ENCODE results near the gene CRHR2. TPM values are rescaled to one million over a fixed set of nuclear protein-coding genes. Genes with fewer than 3 reads are reported as not detected.
"Not testable (repeated sequence)": the region's sequence is repeated elsewhere in the genome, so short reads cannot be mapped to it uniquely, and the experiment has no call there.

The CRHR2 gene
- polyA plus RNA-seq, 2 donors, result 0.04 to 0.06 TPM

DNA sequence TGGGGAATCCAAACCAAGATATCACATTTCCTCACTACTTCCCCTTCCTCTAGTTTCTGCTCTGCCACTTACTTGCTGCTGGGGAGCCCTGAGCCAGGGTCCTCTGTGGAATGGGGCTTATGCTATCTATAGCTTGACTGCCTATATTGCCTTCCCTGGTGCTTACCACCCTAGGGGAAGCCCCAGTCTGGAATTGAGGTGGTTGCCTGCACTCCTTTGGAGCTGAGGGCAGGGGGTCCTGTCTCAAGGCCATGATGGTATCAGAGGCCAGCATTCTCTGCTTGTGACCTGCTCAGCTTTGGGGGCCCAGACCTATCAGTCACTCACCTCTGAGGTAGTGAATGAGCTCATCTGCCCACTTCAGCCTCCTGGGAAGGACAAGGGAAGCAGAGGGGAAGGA is 40.4 kb upstream of the CRHR2 start:
- Histone ChIP-seq H3K9me3 (ENCODE audit: control insufficient read depth in 2 of 2, insufficient read depth in 1 of 2, low read depth in 1 of 2, low read length in 1 of 2) (peaks cover 5 to 11% of the 10 kb centered on the region in 2 donors), H3K4me1 (ENCODE audit: control insufficient read depth in 2 of 2, insufficient read depth in 2 of 2, low read length in 1 of 2) (peaks cover 0 to 2% of the 10 kb centered on the region in 2 donors), H3K4me3 (ENCODE audit: low read depth in 1 of 2, low read length in 2 of 2) (no peak overlapping the region), H3K27me3 (ENCODE audit: control insufficient read depth in 1 of 2, insufficient read depth in 2 of 2, low read length in 2 of 2) (no peaks in the 10 kb centered on the region), H3K27ac (ENCODE audit: low read depth in 2 of 2, low read length in 1 of 2) (no peak overlapping the region), H3K36me3 (ENCODE audit: control insufficient read depth in 2 of 2, insufficient read depth in 2 of 2, low read length in 1 of 2) (peaks cover 0 to 4% of the 10 kb centered on the region in 2 donors)

DNA sequence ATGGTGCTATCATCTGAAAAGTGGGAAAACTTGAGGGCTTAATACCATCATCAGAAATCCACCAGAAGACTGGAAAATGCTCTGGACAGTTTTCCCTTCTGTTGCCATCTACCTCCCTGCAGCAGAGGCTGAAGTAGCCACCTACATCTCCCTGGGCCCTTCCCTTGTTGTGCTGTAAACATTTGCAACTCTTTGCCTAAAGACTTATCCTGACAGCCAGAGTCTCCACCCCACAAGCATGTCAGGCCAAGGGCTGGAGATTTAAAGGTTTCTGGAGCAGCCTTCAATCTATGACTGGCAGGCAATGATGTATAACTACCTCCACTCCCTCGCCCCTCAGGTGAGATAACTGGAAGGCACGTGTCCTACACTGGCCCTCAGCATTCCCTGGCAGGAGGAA is 39.9 kb upstream of the CRHR2 start:
- peaks cover 0 to 4% of the 10 kb centered on the region in 2 donors for H3K36me3 ChIP-seq (ENCODE audit: control insufficient read depth in 2 of 2, insufficient read depth in 2 of 2, low read length in 1 of 2)
- no peaks in the 10 kb centered on the region for H3K27me3 ChIP-seq (ENCODE audit: control insufficient read depth in 1 of 2, insufficient read depth in 2 of 2, low read length in 2 of 2)
- H3K4me3 ChIP-seq (ENCODE audit: low read depth in 1 of 2, low read length in 2 of 2), result no peak overlapping the region
- no peak overlapping the region for H3K27ac ChIP-seq (ENCODE audit: low read depth in 2 of 2, low read length in 1 of 2)
- WGBS, 2 donors, result 77 to 79% methylated on average over 2 of the region's 2 CpGs
- H3K9me3 ChIP-seq (ENCODE audit: control insufficient read depth in 2 of 2, insufficient read depth in 1 of 2, low read depth in 1 of 2, low read length in 1 of 2), result peaks cover 5 to 14% of the 10 kb centered on the region in 2 donors
- peaks cover 0 to 2% of the 10 kb centered on the region in 2 donors for H3K4me1 ChIP-seq (ENCODE audit: control insufficient read depth in 2 of 2, insufficient read depth in 2 of 2, low read length in 1 of 2)

DNA sequence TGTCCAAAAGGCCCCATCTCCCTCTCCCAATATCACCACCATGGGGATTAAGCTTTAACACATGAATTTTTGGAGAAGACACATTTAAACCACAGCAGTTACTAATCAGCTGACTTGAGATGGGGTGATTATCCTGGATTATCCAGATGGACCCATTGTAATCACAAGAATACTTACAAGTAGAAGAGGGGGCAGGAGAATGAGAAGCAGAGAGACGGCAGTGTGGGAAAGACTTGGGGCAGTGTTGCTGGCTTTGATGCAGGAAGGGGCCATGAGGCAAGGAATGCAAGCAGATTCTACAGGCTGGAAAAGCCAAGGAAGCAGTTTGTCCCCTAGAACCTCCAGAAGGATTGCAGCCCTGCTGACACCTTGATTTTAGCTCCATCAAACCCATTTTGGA is 39.0 kb upstream of the CRHR2 start:
- H3K27ac ChIP-seq (ENCODE audit: low read depth in 2 of 2, low read length in 1 of 2), result no peak overlapping the region
- H3K4me3 ChIP-seq (ENCODE audit: low read depth in 1 of 2, low read length in 2 of 2), result no peak overlapping the region
- peaks cover 5 to 16% of the 10 kb centered on the region in 2 donors for H3K9me3 ChIP-seq (ENCODE audit: control insufficient read depth in 2 of 2, insufficient read depth in 1 of 2, low read depth in 1 of 2, low read length in 1 of 2)
- WGBS, 2 donors, result 90 to 96% methylated on average over 1 of the region's 1 CpG
- peaks cover 0 to 4% of the 10 kb centered on the region in 2 donors for H3K36me3 ChIP-seq (ENCODE audit: control insufficient read depth in 2 of 2, insufficient read depth in 2 of 2, low read length in 1 of 2)
- peaks cover 0 to 2% of the 10 kb centered on the region in 2 donors for H3K4me1 ChIP-seq (ENCODE audit: control insufficient read depth in 2 of 2, insufficient read depth in 2 of 2, low read length in 1 of 2)
- H3K27me3 ChIP-seq (ENCODE audit: control insufficient read depth in 1 of 2, insufficient read depth in 2 of 2, low read length in 2 of 2), result no peaks in the 10 kb centered on the region

DNA sequence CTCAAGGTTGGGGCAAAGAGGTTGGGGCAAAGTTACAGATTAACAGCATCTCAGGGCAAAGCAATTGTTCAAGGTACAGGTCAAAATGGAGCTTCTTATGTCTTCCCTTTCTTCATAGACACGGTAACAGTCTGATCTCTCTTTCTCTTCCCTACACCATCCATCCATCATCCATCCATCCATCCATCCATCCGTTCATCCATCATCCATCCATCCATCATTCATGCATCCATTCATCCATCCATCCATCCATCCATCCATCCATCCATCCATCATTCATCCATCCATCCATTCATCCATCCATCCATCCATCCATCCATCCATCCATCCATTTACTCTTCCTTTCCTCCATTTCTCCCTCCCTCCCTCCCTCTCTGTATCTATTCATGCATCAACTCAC is 37.2 kb upstream of the CRHR2 start:
- H3K36me3 ChIP-seq (ENCODE audit: control insufficient read depth in 2 of 2, insufficient read depth in 2 of 2, low read length in 1 of 2); H3K4me1 ChIP-seq (ENCODE audit: control insufficient read depth in 2 of 2, insufficient read depth in 2 of 2, low read length in 1 of 2); H3K4me3 ChIP-seq (ENCODE audit: low read depth in 1 of 2, low read length in 2 of 2); H3K27ac ChIP-seq (ENCODE audit: low read depth in 2 of 2, low read length in 1 of 2); H3K27me3 ChIP-seq (ENCODE audit: control insufficient read depth in 1 of 2, insufficient read depth in 2 of 2, low read length in 2 of 2): not testable (repeated sequence)
- 94 to 98% methylated on average over 2 of the region's 2 CpGs for WGBS, 2 donors
- H3K9me3 ChIP-seq (ENCODE audit: control insufficient read depth in 2 of 2, insufficient read depth in 1 of 2, low read depth in 1 of 2, low read length in 1 of 2), result peaks cover 5 to 16% of the 10 kb centered on the region in 2 donors

DNA sequence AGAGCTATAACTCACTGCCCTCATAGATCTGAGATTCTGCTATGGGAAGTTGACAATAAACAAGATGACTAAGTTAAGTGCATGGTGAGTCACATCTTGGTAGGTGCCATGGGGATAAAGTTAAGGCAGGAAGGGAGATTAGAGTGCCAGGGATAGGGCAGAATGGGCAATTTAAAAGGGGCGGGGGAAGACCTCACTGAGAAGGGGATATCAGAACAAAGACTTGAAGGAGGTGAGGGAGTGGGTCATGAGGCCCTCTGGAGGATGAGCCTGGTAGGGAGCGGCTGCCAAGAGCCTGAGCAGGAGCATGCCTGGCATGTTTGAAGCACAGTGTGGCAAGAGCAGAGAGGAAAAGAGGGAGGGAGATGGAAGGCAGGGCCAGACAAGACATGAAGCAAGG is 34.9 kb upstream of the CRHR2 start:
- Histone ChIP-seq H3K4me3 (ENCODE audit: low read depth in 1 of 2, low read length in 2 of 2) (no peak overlapping the region), H3K27ac (ENCODE audit: low read depth in 2 of 2, low read length in 1 of 2) (no peak overlapping the region), H3K36me3 (ENCODE audit: control insufficient read depth in 2 of 2, insufficient read depth in 2 of 2, low read length in 1 of 2) (peaks cover 0 to 4% of the 10 kb centered on the region in 2 donors), H3K9me3 (ENCODE audit: control insufficient read depth in 2 of 2, insufficient read depth in 1 of 2, low read depth in 1 of 2, low read length in 1 of 2) (peaks cover 5 to 16% of the 10 kb centered on the region in 2 donors), H3K27me3 (ENCODE audit: control insufficient read depth in 1 of 2, insufficient read depth in 2 of 2, low read length in 2 of 2) (no peaks in the 10 kb centered on the region), H3K4me1 (ENCODE audit: control insufficient read depth in 2 of 2, insufficient read depth in 2 of 2, low read length in 1 of 2) (peaks cover 0 to 3% of the 10 kb centered on the region in 2 donors)
- 64 to 69% methylated on average over 2 of the region's 2 CpGs for WGBS, 2 donors

DNA sequence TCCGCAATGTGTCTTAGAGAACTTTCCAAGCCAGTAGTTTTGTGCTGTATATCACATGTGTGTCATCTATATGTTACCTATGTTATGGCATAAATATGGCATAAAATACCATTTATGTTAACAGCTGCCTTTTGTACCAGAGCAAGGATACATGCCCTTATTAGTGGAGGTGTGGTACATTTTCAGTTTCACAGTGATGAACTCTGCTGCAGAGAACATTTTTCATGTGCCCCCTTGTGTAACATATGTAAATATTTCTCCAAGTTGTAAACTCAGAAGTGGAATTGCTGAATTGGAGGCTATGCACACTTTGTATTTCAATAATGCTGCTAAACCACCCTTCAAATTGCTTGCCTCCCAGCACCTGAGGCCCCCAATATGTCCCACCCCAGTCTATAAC is 31.9 kb upstream of the CRHR2 start:
- no peak overlapping the region for H3K27ac ChIP-seq (ENCODE audit: low read depth in 2 of 2, low read length in 1 of 2)
- 92 to 97% methylated on average over 1 of the region's 1 CpG for WGBS, 2 donors
- H3K9me3 ChIP-seq (ENCODE audit: control insufficient read depth in 2 of 2, insufficient read depth in 1 of 2, low read depth in 1 of 2, low read length in 1 of 2), result peaks cover 3 to 7% of the 10 kb centered on the region in 2 donors
- no peak overlapping the region for H3K4me3 ChIP-seq (ENCODE audit: low read depth in 1 of 2, low read length in 2 of 2)
- H3K27me3 ChIP-seq (ENCODE audit: control insufficient read depth in 1 of 2, insufficient read depth in 2 of 2, low read length in 2 of 2), result no peaks in the 10 kb centered on the region
- no peaks in the 10 kb centered on the region for H3K36me3 ChIP-seq (ENCODE audit: control insufficient read depth in 2 of 2, insufficient read depth in 2 of 2, low read length in 1 of 2)
- peaks cover 0 to 3% of the 10 kb centered on the region in 2 donors for H3K4me1 ChIP-seq (ENCODE audit: control insufficient read depth in 2 of 2, insufficient read depth in 2 of 2, low read length in 1 of 2)

DNA sequence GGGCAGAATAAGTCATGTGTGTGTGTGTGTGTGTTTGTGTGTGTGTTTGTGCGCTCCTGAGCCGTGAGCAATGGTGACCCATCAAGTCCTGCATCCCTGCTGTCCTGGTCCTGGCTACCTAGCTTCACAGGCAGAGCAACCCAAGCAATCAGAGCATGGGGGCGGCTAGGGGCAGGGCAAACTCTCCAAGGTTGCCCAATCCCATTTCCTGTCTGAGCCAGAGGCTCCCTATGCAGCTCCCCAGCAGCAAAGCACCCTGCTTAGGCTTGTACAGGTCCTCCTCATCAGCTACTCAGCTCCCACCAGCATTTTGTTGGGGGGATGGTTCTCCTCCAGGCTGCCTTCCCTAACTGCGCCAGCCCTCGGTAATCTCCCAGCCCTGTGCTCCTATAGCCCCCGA is 31.1 kb upstream of the CRHR2 start:
- H3K27me3 ChIP-seq (ENCODE audit: control insufficient read depth in 1 of 2, insufficient read depth in 2 of 2, low read length in 2 of 2), result no peaks in the 10 kb centered on the region
- peaks cover 2 to 7% of the 10 kb centered on the region in 2 donors for H3K9me3 ChIP-seq (ENCODE audit: control insufficient read depth in 2 of 2, insufficient read depth in 1 of 2, low read depth in 1 of 2, low read length in 1 of 2)
- 83 to 87% methylated on average over 6 of the region's 6 CpGs for WGBS, 2 donors
- peaks cover 0 to 3% of the 10 kb centered on the region in 2 donors for H3K4me1 ChIP-seq (ENCODE audit: control insufficient read depth in 2 of 2, insufficient read depth in 2 of 2, low read length in 1 of 2)
- H3K4me3 ChIP-seq (ENCODE audit: low read depth in 1 of 2, low read length in 2 of 2), result no peak overlapping the region
- H3K36me3 ChIP-seq (ENCODE audit: control insufficient read depth in 2 of 2, insufficient read depth in 2 of 2, low read length in 1 of 2), result no peaks in the 10 kb centered on the region
- H3K27ac ChIP-seq (ENCODE audit: low read depth in 2 of 2, low read length in 1 of 2), result no peak overlapping the region

DNA sequence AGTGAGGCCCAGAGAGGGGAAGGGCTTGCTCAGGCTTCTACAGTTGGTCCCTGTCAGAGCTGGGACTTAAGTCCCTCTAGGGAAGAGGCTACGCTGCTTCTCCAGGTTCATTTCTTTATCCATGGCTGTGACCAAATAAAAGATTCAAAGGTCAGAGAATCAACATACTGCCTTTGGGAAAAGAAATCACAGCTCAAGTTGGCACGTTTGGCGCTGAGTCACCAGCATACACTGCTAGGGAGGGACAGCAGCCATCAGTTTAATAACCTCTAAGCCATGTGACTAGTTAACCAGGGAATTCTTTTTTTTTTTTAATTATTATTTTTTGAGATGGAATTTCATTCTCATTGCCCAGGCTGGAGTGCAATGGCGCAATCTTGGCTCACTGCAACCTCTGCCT is 28.4 kb upstream of the CRHR2 start:
- Histone ChIP-seq H3K36me3 (ENCODE audit: control insufficient read depth in 2 of 2, insufficient read depth in 2 of 2, low read length in 1 of 2) (no peaks in the 10 kb centered on the region), H3K4me1 (ENCODE audit: control insufficient read depth in 2 of 2, insufficient read depth in 2 of 2, low read length in 1 of 2) (peaks cover 0 to 3% of the 10 kb centered on the region in 2 donors), H3K9me3 (ENCODE audit: control insufficient read depth in 2 of 2, insufficient read depth in 1 of 2, low read depth in 1 of 2, low read length in 1 of 2) (no peaks in the 10 kb centered on the region), H3K4me3 (ENCODE audit: low read depth in 1 of 2, low read length in 2 of 2) (no peak overlapping the region), H3K27ac (ENCODE audit: low read depth in 2 of 2, low read length in 1 of 2) (no peak overlapping the region), H3K27me3 (ENCODE audit: control insufficient read depth in 1 of 2, insufficient read depth in 2 of 2, low read length in 2 of 2) (no peaks in the 10 kb centered on the region)
- WGBS, 2 donors, result 78 to 85% methylated on average over 4 of the region's 4 CpGs

DNA sequence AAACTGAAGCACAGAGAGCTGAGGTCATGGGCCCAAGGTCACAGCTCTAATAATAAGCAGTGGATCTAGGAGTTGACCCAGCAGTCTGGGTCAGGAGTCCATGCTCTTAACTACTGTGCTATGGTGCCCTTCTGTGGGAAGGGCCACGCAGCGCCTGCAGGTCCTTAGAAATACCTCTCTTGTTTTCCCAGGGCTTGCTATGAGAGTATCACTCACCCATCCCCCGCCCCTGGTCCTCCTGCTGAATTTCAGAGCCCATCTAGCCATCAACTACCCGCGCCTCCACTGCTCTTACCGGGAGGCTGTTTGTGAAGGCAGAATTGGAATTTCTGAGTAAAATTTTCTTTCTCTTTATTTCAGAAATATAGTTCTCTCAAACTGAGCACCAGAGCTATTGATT is 27.3 kb upstream of the CRHR2 start:
- Histone ChIP-seq H3K4me1 (ENCODE audit: control insufficient read depth in 2 of 2, insufficient read depth in 2 of 2, low read length in 1 of 2) (peaks cover 0 to 3% of the 10 kb centered on the region in 2 donors), H3K27me3 (ENCODE audit: control insufficient read depth in 1 of 2, insufficient read depth in 2 of 2, low read length in 2 of 2) (no peaks in the 10 kb centered on the region), H3K36me3 (ENCODE audit: control insufficient read depth in 2 of 2, insufficient read depth in 2 of 2, low read length in 1 of 2) (no peaks in the 10 kb centered on the region), H3K9me3 (ENCODE audit: control insufficient read depth in 2 of 2, insufficient read depth in 1 of 2, low read depth in 1 of 2, low read length in 1 of 2) (no peaks in the 10 kb centered on the region), H3K27ac (ENCODE audit: low read depth in 2 of 2, low read length in 1 of 2) (no peak overlapping the region), H3K4me3 (ENCODE audit: low read depth in 1 of 2, low read length in 2 of 2) (no peak overlapping the region)
- WGBS, 2 donors, result 72 to 77% methylated on average over 6 of the region's 6 CpGs

DNA sequence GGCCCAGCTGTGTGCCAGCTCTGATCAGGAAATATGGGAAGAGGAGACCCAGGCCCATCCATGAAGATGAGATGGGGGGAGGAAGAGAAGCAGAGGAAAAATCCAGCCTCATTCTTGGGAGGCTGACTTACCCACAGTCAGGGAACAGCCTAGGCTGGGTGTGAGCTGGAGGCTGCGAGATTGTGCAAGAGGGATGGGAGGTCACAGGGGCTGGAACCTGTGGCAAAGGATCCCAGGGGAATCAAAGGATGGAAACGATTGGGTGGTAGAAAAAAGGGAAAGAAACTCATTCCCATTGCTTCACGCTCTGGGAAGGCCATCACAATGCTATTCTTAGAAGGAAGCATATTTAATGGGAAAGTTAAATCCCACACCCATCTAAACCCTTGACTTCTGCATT is 26.7 kb upstream of the CRHR2 start:
- Histone ChIP-seq H3K27ac (ENCODE audit: low read depth in 2 of 2, low read length in 1 of 2) (no peak overlapping the region), H3K4me1 (ENCODE audit: control insufficient read depth in 2 of 2, insufficient read depth in 2 of 2, low read length in 1 of 2) (peaks cover 0 to 3% of the 10 kb centered on the region in 2 donors), H3K9me3 (ENCODE audit: control insufficient read depth in 2 of 2, insufficient read depth in 1 of 2, low read depth in 1 of 2, low read length in 1 of 2) (no peaks in the 10 kb centered on the region), H3K36me3 (ENCODE audit: control insufficient read depth in 2 of 2, insufficient read depth in 2 of 2, low read length in 1 of 2) (no peaks in the 10 kb centered on the region), H3K4me3 (ENCODE audit: low read depth in 1 of 2, low read length in 2 of 2) (no peak overlapping the region), H3K27me3 (ENCODE audit: control insufficient read depth in 1 of 2, insufficient read depth in 2 of 2, low read length in 2 of 2) (no peaks in the 10 kb centered on the region)
- 72 to 80% methylated on average over 3 of the region's 3 CpGs for WGBS, 2 donors

Data from esophagus (tissue), 2 donors.